ENCODE results near the gene IL1A. TPM values are rescaled to one million over a fixed set of nuclear protein-coding genes. Genes with fewer than 3 reads are reported as not detected.

The IL1A gene
- total RNA-seq, 1 donor from 2014 or later = 7.5 TPM

Other genes with a start within 250 kb of the IL1A start
- 75.6 and 78.4 TPM in 2 replicates for gene POLR1B, start 242.0 kb downstream of the IL1A start, total RNA-seq
- 31.3 and 38.9 TPM in 2 replicates for gene CHCHD5, start 199.9 kb downstream of the IL1A start, total RNA-seq
- 164 and 172 TPM in 2 replicates for gene SLC20A1, start 138.6 kb downstream of the IL1A start, total RNA-seq
- gene NT5DC4, start 63.5 kb downstream of the IL1A start, total RNA-seq = not detected in 2 replicates
- 20.9 and 21.2 TPM in 2 replicates for gene CKAP2L, start 19.9 kb downstream of the IL1A start, total RNA-seq
- gene IL1B, start 52.3 kb upstream of the IL1A start, total RNA-seq = 0.23 and 0.44 TPM in 2 replicates
- gene IL37, start 126.7 kb upstream of the IL1A start, total RNA-seq = not detected in 2 replicates
- gene IL36G, start 193.5 kb upstream of the IL1A start, total RNA-seq = not detected in 2 replicates
- not detected in 2 replicates for gene IL36A, start 221.0 kb upstream of the IL1A start, total RNA-seq

All from activated T-helper 1 cell treated with anti-CD3 and anti-CD28 coated beads, Interleukin-12 subunit alpha, Interleukin-12 subunit beta, Interleukin-2, Interleukin-4 antibody, amounts not matched to agents 30 ng/mL and 10 ng/mL and 1 ng/mL, durations not matched to agents 14 hours and 24 hours and 36 hours (primary cell).